A673 (cell line): ENCODE data around the gene TRDN.

Experiments
- CTCF ChIP-seq: fragments of 300-800, 200-600 bp; sonication (generic); conservative IDR thresholded peaks from 2 replicates; pipeline ENCODE4 v1.5.1; 2017; ENCODE audit warnings: low read depth, mild to moderate bottlenecking, antibody characterized with exemption, low read length, moderate library complexity, mixed read lengths
- EZH2 ChIP-seq: fragments of 200-600 bp; sonication (generic); IDR thresholded peaks from 2 replicates; pipeline ENCODE4 v1.6.1; 2017; ENCODE audit warnings: borderline replicate concordance, low read depth, mild to moderate bottlenecking, mixed read lengths, antibody characterized with exemption, low read length; ENCODE audit not compliant: poor library complexity, severe bottlenecking

- no peak for TF ChIP-seq CTCF
- no peak for TF ChIP-seq EZH2
Measured at GRCh38 chr6:123398072-123398471, 238.7 kb downstream of the TRDN start.
